ENCODE data around the gene HLA-E.
"Not testable (repeated sequence)": the region's sequence is repeated elsewhere in the genome, so short reads cannot be mapped to it uniquely, and the experiment has no call there.

HLA-E gene

GRCh38 chr6:30481965-30482644 is 7.2 kb upstream of the HLA-E start:
- peaks cover 21% of the 10 kb centered on the region for H3K27me3 ChIP-seq (ENCODE audit: low read depth, low read length)
- H3K27ac ChIP-seq (ENCODE audit: low read length); H3K9me3 ChIP-seq (ENCODE audit: control insufficient read depth in 1 of 2, low read length in 2 of 2); H3K36me3 ChIP-seq (ENCODE audit: control insufficient read depth in 1 of 2, insufficient read depth in 2 of 2, low read length in 2 of 2); H3K4me3 ChIP-seq (ENCODE audit: low read depth in 1 of 2, low read length in 2 of 2): not testable (repeated sequence)
- peaks cover 0 to 11% of the 10 kb centered on the region in 2 donors for H3K4me1 ChIP-seq (ENCODE audit: control insufficient read depth in 1 of 2, insufficient read depth in 2 of 2, low read length in 2 of 2)

- Histone ChIP-seq H3K27ac (ENCODE audit: low read length) (no peak overlapping the region), H3K36me3 (ENCODE audit: control insufficient read depth in 1 of 2, insufficient read depth in 2 of 2, low read length in 2 of 2) (no peaks in the 10 kb centered on the region), H3K27me3 (ENCODE audit: low read depth, low read length) (peaks cover 18% of the 10 kb centered on the region), H3K4me3 (ENCODE audit: low read depth in 1 of 2, low read length in 2 of 2) (no peak overlapping the region), H3K4me1 (ENCODE audit: control insufficient read depth in 1 of 2, insufficient read depth in 2 of 2, low read length in 2 of 2) (peaks cover 0 to 11% of the 10 kb centered on the region in 2 donors), H3K9me3 (ENCODE audit: control insufficient read depth in 1 of 2, low read length in 2 of 2) (no peaks in the 10 kb centered on the region)
These were observed 5.5 kb upstream of the HLA-E start for GRCh38 chr6:30483677-30484279.

- Histone ChIP-seq H3K27me3 (ENCODE audit: low read depth, low read length) (peaks cover 18% of the 10 kb centered on the region), H3K4me1 (ENCODE audit: control insufficient read depth in 1 of 2, insufficient read depth in 2 of 2, low read length in 2 of 2) (peaks cover under 1 to 13% of the 10 kb centered on the region in 2 donors), H3K4me3 (ENCODE audit: low read depth in 1 of 2, low read length in 2 of 2) (no peak overlapping the region), H3K9me3 (ENCODE audit: control insufficient read depth in 1 of 2, low read length in 2 of 2) (no peaks in the 10 kb centered on the region), H3K36me3 (ENCODE audit: control insufficient read depth in 1 of 2, insufficient read depth in 2 of 2, low read length in 2 of 2) (peaks cover under 1% of the 10 kb centered on the region in 2 donors), H3K27ac (ENCODE audit: low read length) (no peak overlapping the region)
These were observed 4.1 kb upstream of the HLA-E start for GRCh38 chr6:30485236-30485635.

GRCh38 chr6:30487926-30488325 is 1.4 kb upstream of the HLA-E start:
- Histone ChIP-seq H3K36me3 (ENCODE audit: control insufficient read depth in 1 of 2, insufficient read depth in 2 of 2, low read length in 2 of 2) (peaks cover 23 to 27% of the 10 kb centered on the region in 2 donors), H3K27ac (ENCODE audit: low read length) (no peak overlapping the region), H3K9me3 (ENCODE audit: control insufficient read depth in 1 of 2, low read length in 2 of 2) (no peaks in the 10 kb centered on the region), H3K4me1 (ENCODE audit: control insufficient read depth in 1 of 2, insufficient read depth in 2 of 2, low read length in 2 of 2) (peaks cover 7 to 23% of the 10 kb centered on the region in 2 donors), H3K27me3 (ENCODE audit: low read depth, low read length) (no peaks in the 10 kb centered on the region), H3K4me3 (ENCODE audit: low read depth in 1 of 2, low read length in 2 of 2) (no peak overlapping the region)

- not testable (repeated sequence) for H3K9me3 ChIP-seq (ENCODE audit: control insufficient read depth in 1 of 2, low read length in 2 of 2); H3K27me3 ChIP-seq (ENCODE audit: low read depth, low read length)
- Histone ChIP-seq H3K4me1 (ENCODE audit: control insufficient read depth in 1 of 2, insufficient read depth in 2 of 2, low read length in 2 of 2) (peaks cover 7 to 23% of the 10 kb centered on the region in 2 donors), H3K27ac (ENCODE audit: low read length) (peak overlapping the region; percentile 92), H3K4me3 (ENCODE audit: low read depth in 1 of 2, low read length in 2 of 2) (peak overlapping the region; percentile 79 to 94), H3K36me3 (ENCODE audit: control insufficient read depth in 1 of 2, insufficient read depth in 2 of 2, low read length in 2 of 2) (peaks cover 28 to 33% of the 10 kb centered on the region in 2 donors)
These were observed 620 bp upstream of the HLA-E start for GRCh38 chr6:30488697-30489080.

- peak overlapping the region; percentile 79 to 94 for H3K4me3 ChIP-seq (ENCODE audit: low read depth in 1 of 2, low read length in 2 of 2)
- H3K4me1 ChIP-seq (ENCODE audit: control insufficient read depth in 1 of 2, insufficient read depth in 2 of 2, low read length in 2 of 2), result peaks cover 7 to 23% of the 10 kb centered on the region in 2 donors
- no peaks in the 10 kb centered on the region for H3K9me3 ChIP-seq (ENCODE audit: control insufficient read depth in 1 of 2, low read length in 2 of 2)
- no peaks in the 10 kb centered on the region for H3K27me3 ChIP-seq (ENCODE audit: low read depth, low read length)
- peaks cover 33 to 34% of the 10 kb centered on the region in 2 donors for H3K36me3 ChIP-seq (ENCODE audit: control insufficient read depth in 1 of 2, insufficient read depth in 2 of 2, low read length in 2 of 2)
- peak overlapping the region; percentile 92 for H3K27ac ChIP-seq (ENCODE audit: low read length)
These were observed 942 bp downstream of the HLA-E start for GRCh38 chr6:30490026-30490876.

- H3K36me3 ChIP-seq (ENCODE audit: control insufficient read depth in 1 of 2, insufficient read depth in 2 of 2, low read length in 2 of 2), result peaks cover 33 to 34% of the 10 kb centered on the region in 2 donors
- not testable (repeated sequence) for H3K9me3 ChIP-seq (ENCODE audit: control insufficient read depth in 1 of 2, low read length in 2 of 2); H3K27ac ChIP-seq (ENCODE audit: low read length); H3K27me3 ChIP-seq (ENCODE audit: low read depth, low read length)
- H3K4me3 ChIP-seq (ENCODE audit: low read depth in 1 of 2, low read length in 2 of 2), result peak overlapping the region; percentile 79 to 94
- peaks cover 7 to 23% of the 10 kb centered on the region in 2 donors for H3K4me1 ChIP-seq (ENCODE audit: control insufficient read depth in 1 of 2, insufficient read depth in 2 of 2, low read length in 2 of 2)
These were observed 2.1 kb downstream of the HLA-E start for GRCh38 chr6:30491291-30491953.

- peak overlapping the region; percentile 30 for H3K4me3 ChIP-seq (ENCODE audit: low read depth in 1 of 2, low read length in 2 of 2)
- H3K36me3 ChIP-seq (ENCODE audit: control insufficient read depth in 1 of 2, insufficient read depth in 2 of 2, low read length in 2 of 2), result peaks cover 33 to 34% of the 10 kb centered on the region in 2 donors
- H3K9me3 ChIP-seq (ENCODE audit: control insufficient read depth in 1 of 2, low read length in 2 of 2), result no peaks in the 10 kb centered on the region
- peaks cover 7 to 23% of the 10 kb centered on the region in 2 donors for H3K4me1 ChIP-seq (ENCODE audit: control insufficient read depth in 1 of 2, insufficient read depth in 2 of 2, low read length in 2 of 2)
- no peaks in the 10 kb centered on the region for H3K27me3 ChIP-seq (ENCODE audit: low read depth, low read length)
- no peak overlapping the region for H3K27ac ChIP-seq (ENCODE audit: low read length)
These were observed 3.0 kb downstream of the HLA-E start for GRCh38 chr6:30491991-30492952.

- H3K4me1 ChIP-seq (ENCODE audit: control insufficient read depth in 1 of 2, insufficient read depth in 2 of 2, low read length in 2 of 2), result peaks cover 7 to 23% of the 10 kb centered on the region in 2 donors
- H3K27me3 ChIP-seq (ENCODE audit: low read depth, low read length), result no peaks in the 10 kb centered on the region
- H3K4me3 ChIP-seq (ENCODE audit: low read depth in 1 of 2, low read length in 2 of 2), result no peak overlapping the region
- H3K36me3 ChIP-seq (ENCODE audit: control insufficient read depth in 1 of 2, insufficient read depth in 2 of 2, low read length in 2 of 2), result peaks cover 33 to 34% of the 10 kb centered on the region in 2 donors
- no peak overlapping the region for H3K27ac ChIP-seq (ENCODE audit: low read length)
- no peaks in the 10 kb centered on the region for H3K9me3 ChIP-seq (ENCODE audit: control insufficient read depth in 1 of 2, low read length in 2 of 2)
These were observed 4.4 kb downstream of the HLA-E start for GRCh38 chr6:30493643-30494250.

- Histone ChIP-seq H3K4me1 (ENCODE audit: control insufficient read depth in 1 of 2, insufficient read depth in 2 of 2, low read length in 2 of 2) (peaks cover 7 to 23% of the 10 kb centered on the region in 2 donors), H3K4me3 (ENCODE audit: low read depth in 1 of 2, low read length in 2 of 2) (no peak overlapping the region), H3K9me3 (ENCODE audit: control insufficient read depth in 1 of 2, low read length in 2 of 2) (no peaks in the 10 kb centered on the region), H3K27ac (ENCODE audit: low read length) (no peak overlapping the region), H3K36me3 (ENCODE audit: control insufficient read depth in 1 of 2, insufficient read depth in 2 of 2, low read length in 2 of 2) (peaks cover 33 to 34% of the 10 kb centered on the region in 2 donors), H3K27me3 (ENCODE audit: low read depth, low read length) (no peaks in the 10 kb centered on the region)
These were observed 5.1 kb downstream of the HLA-E start for GRCh38 chr6:30494291-30494861.

Measured in muscle layer of duodenum (tissue), 2 donors.